Measurements from ENCODE around the gene CABCOCO1. TPM values are rescaled to one million over a fixed set of nuclear protein-coding genes. Genes with fewer than 3 reads are reported as not detected.

Gene CABCOCO1
- total RNA-seq, 1 donor from 2014 or later: not detected

GRCh38 chr10:61757001-61757400, 94.3 kb downstream of the CABCOCO1 start:
- DNase-seq: no peak
- ChIA-PET CTCF (no interaction called here), POLR2A (interaction anchor here (0.8 to 1.1 kb wide), 2 partner anchors 15 to 251 kb away, joined by 3 read pairs; no protein-coding TSS in a partner anchor)
- no peak overlapping the region for H3K27ac Mint-ChIP-seq
- H3K36me3 Mint-ChIP-seq (ENCODE audit: low read depth): no peaks in the 10 kb centered on the region
- H3K27me3 Mint-ChIP-seq: no peaks in the 10 kb centered on the region
- peaks cover 24% of the 10 kb centered on the region for H3K4me1 Mint-ChIP-seq
- no peaks in the 10 kb centered on the region for H3K9me3 Mint-ChIP-seq
- no peak for TF ChIP-seq CTCF (IDR thresholded peaks at IDR 0.05)
- H3K4me3 Mint-ChIP-seq: no peak overlapping the region
- no peak for ATAC-seq (ENCODE audit: low read depth)
- intact Hi-C loops (cut with micrococcal nuclease): loop anchor here (10.0 kb wide), 1 partner anchor 328 kb away; no protein-coding TSS in a partner anchor

- ChIA-PET CTCF (no interaction called here), POLR2A (interaction anchor here (0.8 to 1.1 kb wide), 2 partner anchors 15 to 250 kb away, joined by 3 read pairs; no protein-coding TSS in a partner anchor)
- no peak overlapping the region for H3K4me3 Mint-ChIP-seq
These were observed 95.0 kb downstream of the CABCOCO1 start for GRCh38 chr10:61757525-61758397.

GRCh38 chr10:61758433-61758832, 95.7 kb downstream of the CABCOCO1 start:
- DNase-seq: no peak
- Mint-ChIP-seq H3K4me1 (peaks cover 14% of the 10 kb centered on the region), H3K36me3 (ENCODE audit: low read depth) (no peaks in the 10 kb centered on the region), H3K9me3 (no peaks in the 10 kb centered on the region), H3K4me3 (no peak overlapping the region), H3K27ac (no peak overlapping the region), H3K27me3 (no peaks in the 10 kb centered on the region)
- intact Hi-C loops (cut with micrococcal nuclease): loop anchor here (10.0 kb wide), 1 partner anchor 326 kb away; no protein-coding TSS in a partner anchor
- POLR2A ChIA-PET: no interaction called here
- CTCF ChIA-PET: no interaction called here
- ATAC-seq (ENCODE audit: low read depth): no peak
- no peak for TF ChIP-seq CTCF (IDR thresholded peaks at IDR 0.05)

More at GRCh38 chr10:61757525-61758397, 95.0 kb downstream of the CABCOCO1 start:
- TF ChIP-seq CTCF (IDR thresholded peaks at IDR 0.05): no peak
- ATAC-seq (ENCODE audit: low read depth) (no peak), DNase-seq (no peak)
- no peaks in the 10 kb centered on the region for H3K27me3 Mint-ChIP-seq
- no peak overlapping the region for H3K27ac Mint-ChIP-seq
- peaks cover 16% of the 10 kb centered on the region for H3K4me1 Mint-ChIP-seq
- H3K36me3 Mint-ChIP-seq (ENCODE audit: low read depth): no peaks in the 10 kb centered on the region
- intact Hi-C loops (cut with micrococcal nuclease): loop anchor here (10.0 kb wide), 1 partner anchor 327 kb away; no protein-coding TSS in a partner anchor
- no peaks in the 10 kb centered on the region for H3K9me3 Mint-ChIP-seq

- TF ChIP-seq CTCF (IDR thresholded peaks at IDR 0.05): no peak
- ATAC-seq (ENCODE audit: low read depth) (no peak), DNase-seq (no peak)
- no peaks in the 10 kb centered on the region for H3K27me3 Mint-ChIP-seq
- intact Hi-C loops (cut with micrococcal nuclease): loop anchor here (10.0 kb wide), 1 partner anchor 325 kb away; no protein-coding TSS in a partner anchor
- no peak overlapping the region for H3K27ac Mint-ChIP-seq
- POLR2A ChIA-PET: no interaction called here
- no peak overlapping the region for H3K4me3 Mint-ChIP-seq
- H3K4me1 Mint-ChIP-seq: peaks cover 4% of the 10 kb centered on the region
- no peaks in the 10 kb centered on the region for H3K9me3 Mint-ChIP-seq
- CTCF ChIA-PET: no interaction called here
- H3K36me3 Mint-ChIP-seq (ENCODE audit: low read depth): no peaks in the 10 kb centered on the region
These were observed 97.0 kb downstream of the CABCOCO1 start for GRCh38 chr10:61759751-61760150.

All from activated B cell treated with CpG ODN at 0.5 μM for 24 hours (primary cell).